Measurements from ENCODE around the gene TCN2.

GRCh38 chr22:30648825-30649224 is 41.9 kb downstream of the TCN2 start:
- TF ChIP-seq POLR2AphosphoS5 (IDR thresholded peaks at IDR 0.05; ENCODE audit: low read depth, low read length): no peak
- no peak for TF ChIP-seq REST (IDR thresholded peaks at IDR 0.05; ENCODE audit: insufficient read depth in 1 of 2, low read depth in 2 of 2, low read length in 2 of 2)
